ENCODE measurements around the gene MEX3A. TPM values are rescaled to one million over a fixed set of nuclear protein-coding genes. Genes with fewer than 3 reads are reported as not detected.
"Not testable (repeated sequence)": the region's sequence is repeated elsewhere in the genome, so short reads cannot be mapped to it uniquely, and the experiment has no call there.

MEX3A gene
- polyA plus RNA-seq, 1 donor (not counting 4 experiments of a cell fraction or from before 2014, with no cell fraction given): 1.1 TPM

DNA sequence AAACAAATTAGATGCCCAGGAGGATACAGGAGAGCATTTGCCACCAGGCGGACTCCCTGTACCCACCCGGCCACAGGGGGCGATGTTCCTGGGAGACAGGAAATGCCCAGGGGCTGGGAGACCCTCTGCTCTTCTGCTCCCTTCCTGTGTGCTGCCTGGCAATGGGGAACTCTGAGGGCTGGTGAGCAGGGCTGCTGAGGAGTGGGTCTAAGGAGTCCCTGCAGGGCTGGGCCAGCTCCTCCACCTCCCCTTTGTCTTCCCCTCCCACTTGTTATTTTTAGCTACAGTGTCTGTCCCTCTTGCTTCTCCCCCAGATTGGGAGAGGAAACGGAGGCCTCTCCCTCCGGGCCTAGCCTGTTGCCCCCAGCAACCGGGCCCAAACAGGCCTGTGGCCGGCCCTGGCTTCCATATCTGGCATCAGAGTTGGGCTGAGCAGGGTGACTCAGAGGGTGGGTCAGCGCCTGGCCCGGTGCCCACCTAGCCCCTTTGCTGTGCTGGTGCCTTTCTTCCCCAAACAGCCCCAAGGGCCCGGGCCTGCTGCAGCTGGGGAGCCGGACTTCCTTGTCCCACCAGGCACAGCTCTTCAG is 43.9 kb upstream of the MEX3A start:
- Histone ChIP-seq H3K27me3 (ENCODE audit: control insufficient read depth, extremely low read depth, insufficient read depth, low read length) (no peaks in the 10 kb centered on the region), H3K4me2 (ENCODE audit: control insufficient read depth, extremely low read depth, insufficient read depth, low read depth, low read length) (peak overlapping the region; percentile 75), H3K4me1 (ENCODE audit: control insufficient read depth, extremely low read depth, insufficient read depth, low read length) (peaks cover 91% of the 10 kb centered on the region), H4K20me1 (ENCODE audit: control insufficient read depth, extremely low read depth, insufficient read depth, low read length) (peaks cover 5% of the 10 kb centered on the region), H2AFZ (ENCODE audit: control insufficient read depth, low read length) (no peak overlapping the region), H3K79me2 (ENCODE audit: control insufficient read depth, insufficient read depth, low read length) (peaks cover 77% of the 10 kb centered on the region), H3K27ac (ENCODE audit: control insufficient read depth, insufficient read depth, low read length) (peak overlapping the region; percentile 97), H3K9me1 (ENCODE audit: control insufficient read depth, extremely low read depth, insufficient read depth, low read length) (no peaks in the 10 kb centered on the region), H3K36me3 (ENCODE audit: control insufficient read depth in 2 of 2, extremely low read depth in 1 of 2, insufficient read depth in 2 of 2, low read length in 2 of 2) (peaks cover 5 to 32% of the 10 kb centered on the region in 2 experiments), H3K9ac (ENCODE audit: control insufficient read depth, extremely low read depth, insufficient read depth, low read length) (peak overlapping the region; percentile 86), H3K9me3 (ENCODE audit: control insufficient read depth, low read depth, low read length) (no peaks in the 10 kb centered on the region), H3K4me3 (ENCODE audit: control insufficient read depth in 2 of 3, extremely low read depth in 1 of 3, insufficient read depth in 2 of 3, low read depth in 1 of 3, low read length in 3 of 3) (peak overlapping the region in 2 of 3 experiments; percentile 19 to 49)
- DNase-seq (ENCODE audit: low read depth, low spot score): peak; percentile 90
- no peak for FAIRE-seq
- dilution Hi-C loops (cut with MboI; ENCODE audit: extremely low pct_ligation_motif_present, low sequenced_read_pairs): no loop called here
- TF ChIP-seq EZH2 (IDR thresholded peaks at IDR 0.05; ENCODE audit: low read length): no peak
- TF ChIP-seq, protein P1, sequence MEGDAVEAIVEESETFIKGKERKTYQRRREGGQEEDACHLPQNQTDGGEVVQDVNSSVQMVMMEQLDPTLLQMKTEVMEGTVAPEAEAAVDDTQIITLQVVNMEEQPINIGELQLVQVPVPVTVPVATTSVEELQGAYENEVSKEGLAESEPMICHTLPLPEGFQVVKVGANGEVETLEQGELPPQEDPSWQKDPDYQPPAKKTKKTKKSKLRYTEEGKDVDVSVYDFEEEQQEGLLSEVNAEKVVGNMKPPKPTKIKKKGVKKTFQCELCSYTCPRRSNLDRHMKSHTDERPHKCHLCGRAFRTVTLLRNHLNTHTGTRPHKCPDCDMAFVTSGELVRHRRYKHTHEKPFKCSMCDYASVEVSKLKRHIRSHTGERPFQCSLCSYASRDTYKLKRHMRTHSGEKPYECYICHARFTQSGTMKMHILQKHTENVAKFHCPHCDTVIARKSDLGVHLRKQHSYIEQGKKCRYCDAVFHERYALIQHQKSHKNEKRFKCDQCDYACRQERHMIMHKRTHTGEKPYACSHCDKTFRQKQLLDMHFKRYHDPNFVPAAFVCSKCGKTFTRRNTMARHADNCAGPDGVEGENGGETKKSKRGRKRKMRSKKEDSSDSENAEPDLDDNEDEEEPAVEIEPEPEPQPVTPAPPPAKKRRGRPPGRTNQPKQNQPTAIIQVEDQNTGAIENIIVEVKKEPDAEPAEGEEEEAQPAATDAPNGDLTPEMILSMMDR (optimal IDR thresholded peaks at IDR 0.05 in 1 of 3, IDR thresholded peaks at IDR 0.05 in 1 of 3, conservative IDR thresholded peaks at IDR 0.05 in 1 of 3; ENCODE audit: extremely low read depth in 1 of 3, insufficient read depth in 2 of 3, low read length in 3 of 3): peak; percentile 48 to 61 (median 57)

DNA sequence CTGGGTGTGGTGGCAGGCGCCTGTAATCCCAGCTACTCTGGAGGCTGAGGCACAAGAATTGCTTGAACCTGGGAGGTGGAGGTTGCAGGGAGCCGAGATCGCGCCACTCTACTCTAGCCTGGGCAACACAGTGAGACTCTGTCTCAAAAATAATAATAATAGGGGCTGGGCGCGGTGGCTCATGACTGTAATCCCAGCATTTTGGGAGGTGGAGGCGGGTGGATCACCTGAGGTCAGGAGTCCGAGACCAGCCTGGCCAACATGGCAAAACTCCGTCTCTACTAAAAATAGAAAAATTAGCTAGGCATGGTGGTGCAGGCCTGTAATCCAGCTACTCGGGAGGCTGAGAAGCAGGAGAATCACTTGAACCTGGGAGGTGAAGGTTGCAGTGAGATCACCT is 43.3 kb upstream of the MEX3A start:
- H3K9me3 ChIP-seq (ENCODE audit: control insufficient read depth, low read depth, low read length); DNase-seq (ENCODE audit: low read depth, low spot score); H3K27me3 ChIP-seq (ENCODE audit: control insufficient read depth, extremely low read depth, insufficient read depth, low read length); dilution Hi-C loops (cut with MboI; ENCODE audit: extremely low pct_ligation_motif_present, low sequenced_read_pairs); H3K9me1 ChIP-seq (ENCODE audit: control insufficient read depth, extremely low read depth, insufficient read depth, low read length); H2AFZ ChIP-seq (ENCODE audit: control insufficient read depth, low read length); H4K20me1 ChIP-seq (ENCODE audit: control insufficient read depth, extremely low read depth, insufficient read depth, low read length); FAIRE-seq; H3K4me3 ChIP-seq (ENCODE audit: control insufficient read depth in 2 of 3, extremely low read depth in 1 of 3, insufficient read depth in 2 of 3, low read depth in 1 of 3, low read length in 3 of 3): not testable (repeated sequence)
- Histone ChIP-seq H3K27ac (ENCODE audit: control insufficient read depth, insufficient read depth, low read length) (peak overlapping the region; percentile 97), H3K4me2 (ENCODE audit: control insufficient read depth, extremely low read depth, insufficient read depth, low read depth, low read length) (peak overlapping the region; percentile 60), H3K9ac (ENCODE audit: control insufficient read depth, extremely low read depth, insufficient read depth, low read length) (peak overlapping the region; percentile 66), H3K36me3 (ENCODE audit: control insufficient read depth in 2 of 2, extremely low read depth in 1 of 2, insufficient read depth in 2 of 2, low read length in 2 of 2) (peaks cover 2 to 29% of the 10 kb centered on the region in 2 experiments), H3K79me2 (ENCODE audit: control insufficient read depth, insufficient read depth, low read length) (peaks cover 80% of the 10 kb centered on the region), H3K4me1 (ENCODE audit: control insufficient read depth, extremely low read depth, insufficient read depth, low read length) (peaks cover 94% of the 10 kb centered on the region)

Data from keratinocyte (primary cell).